GM21786 (cell line): ENCODE results near the gene FAAP20.
"Not testable (repeated sequence)": the region's sequence is repeated elsewhere in the genome, so short reads cannot be mapped to it uniquely, and the experiment has no call there.

ENCODE experiments used
- ATAC-seq: cut with Tn5 transposase; IDR thresholded peaks from one replicate; pipeline ENCODE4 v1.9.1; 2021; ENCODE audit not compliant: unreplicated experiment

Gene FAAP20

GRCh38 chr1:2163205-2163604 is 31.4 kb downstream of the FAAP20 start:
- ATAC-seq: no peak

GRCh38 chr1:2160451-2161300 is 33.9 kb downstream of the FAAP20 start:
- no peak for ATAC-seq

GRCh38 chr1:2159124-2159523 is 35.4 kb downstream of the FAAP20 start:
- ATAC-seq: no peak

- no peak for ATAC-seq
Observed at GRCh38 chr1:2158272-2158671, 36.3 kb downstream of the FAAP20 start.

GRCh38 chr1:2157856-2158255 is 36.7 kb downstream of the FAAP20 start:
- ATAC-seq: no peak

- no peak for ATAC-seq
Observed at GRCh38 chr1:2156866-2157265, 37.7 kb downstream of the FAAP20 start.

GRCh38 chr1:2155788-2156187 is 38.8 kb downstream of the FAAP20 start:
- no peak for ATAC-seq

- ATAC-seq: no peak
Observed at GRCh38 chr1:2155147-2155598, 39.4 kb downstream of the FAAP20 start.

GRCh38 chr1:2154022-2154421 is 40.5 kb downstream of the FAAP20 start:
- ATAC-seq: no peak

- ATAC-seq: no peak
Observed at GRCh38 chr1:2152954-2153353, 41.6 kb downstream of the FAAP20 start.

GRCh38 chr1:2151911-2152310 is 42.7 kb downstream of the FAAP20 start:
- ATAC-seq: no peak

- no peak for ATAC-seq
Observed at GRCh38 chr1:2151252-2151651, 43.3 kb downstream of the FAAP20 start.

GRCh38 chr1:2150801-2151200 is 43.8 kb downstream of the FAAP20 start:
- ATAC-seq: no peak

GRCh38 chr1:2148691-2149090 is 45.9 kb downstream of the FAAP20 start:
- no peak for ATAC-seq

GRCh38 chr1:2147869-2148268 is 46.7 kb downstream of the FAAP20 start:
- not testable (repeated sequence) for ATAC-seq

- no peak for ATAC-seq
Observed at GRCh38 chr1:2146836-2147517, 47.6 kb downstream of the FAAP20 start.

GRCh38 chr1:2145946-2146835 is 48.4 kb downstream of the FAAP20 start:
- no peak for ATAC-seq

GRCh38 chr1:2144501-2145090 is 50.0 kb downstream of the FAAP20 start:
- ATAC-seq: no peak

GRCh38 chr1:2143814-2144500 is 50.6 kb downstream of the FAAP20 start:
- ATAC-seq: no peak

- no peak for ATAC-seq
Observed at GRCh38 chr1:2141025-2141424, 53.5 kb downstream of the FAAP20 start.
